GM19438 (cell line): ENCODE results near the gene MLANA.
"Not testable (repeated sequence)": the region's sequence is repeated elsewhere in the genome, so short reads cannot be mapped to it uniquely, and the experiment has no call there.

Experiments used
- ATAC-seq: cut with Tn5 transposase; IDR thresholded peaks from one replicate; pipeline ENCODE4 v1.9.1; 2021; ENCODE audit warnings: low read depth; ENCODE audit not compliant: unreplicated experiment

MLANA gene

GRCh38 chr9:5869315-5870019, 21.2 kb upstream of the MLANA start:
- no peak for ATAC-seq

- ATAC-seq: no peak
These were observed 20.7 kb upstream of the MLANA start for GRCh38 chr9:5870020-5870339.

- ATAC-seq: no peak
These were observed 20.0 kb upstream of the MLANA start for GRCh38 chr9:5870691-5871090.

GRCh38 chr9:5871785-5872184, 18.9 kb upstream of the MLANA start:
- ATAC-seq: no peak

- no peak for ATAC-seq
These were observed 18.2 kb upstream of the MLANA start for GRCh38 chr9:5872511-5872910.

- ATAC-seq: no peak
These were observed 17.2 kb upstream of the MLANA start for GRCh38 chr9:5873439-5873838.

GRCh38 chr9:5874048-5874447, 16.6 kb upstream of the MLANA start:
- ATAC-seq: no peak

- no peak for ATAC-seq
These were observed 14.7 kb upstream of the MLANA start for GRCh38 chr9:5876026-5876425.

- ATAC-seq: no peak
These were observed 14.0 kb upstream of the MLANA start for GRCh38 chr9:5876711-5877110.

- no peak for ATAC-seq
These were observed 11.1 kb upstream of the MLANA start for GRCh38 chr9:5879419-5880181.

GRCh38 chr9:5882244-5883012, 8.3 kb upstream of the MLANA start:
- not testable (repeated sequence) for ATAC-seq

- ATAC-seq: no peak
These were observed 6.5 kb upstream of the MLANA start for GRCh38 chr9:5884191-5884590.

- peak; percentile 74 for ATAC-seq
These were observed 4.4 kb upstream of the MLANA start for GRCh38 chr9:5886114-5886939.

- no peak for ATAC-seq
These were observed 1.9 kb downstream of the MLANA start for GRCh38 chr9:5892456-5893133.

- no peak for ATAC-seq
These were observed 2.4 kb downstream of the MLANA start for GRCh38 chr9:5893134-5893505.

GRCh38 chr9:5893591-5894236, 3.0 kb downstream of the MLANA start:
- no peak for ATAC-seq

- no peak for ATAC-seq
These were observed 3.7 kb downstream of the MLANA start for GRCh38 chr9:5894237-5894959.

GRCh38 chr9:5895782-5896181, 5.1 kb downstream of the MLANA start:
- no peak for ATAC-seq

GRCh38 chr9:5896863-5897262, 6.2 kb downstream of the MLANA start:
- ATAC-seq: no peak
